PC-3 (cell line): ENCODE data around the gene NOP53. TPM values are rescaled to one million over a fixed set of nuclear protein-coding genes. Genes with fewer than 3 reads are reported as not detected.
"Not testable (repeated sequence)": the region's sequence is repeated elsewhere in the genome, so short reads cannot be mapped to it uniquely, and the experiment has no call there.

Experiments
- ATAC-seq: fragments of 200-7000 bp; cut with Tn5 transposase; 2 replicates; pipeline ENCODE4 v1.9.1; 2020; ENCODE audit warnings: mild to moderate bottlenecking, moderate library complexity
- BruUV-seq: library from RNA; stranded (reverse); fragments of 400-500 nt; replicated peaks from 2 replicates; lab custom pipeline; 2021; lab: Mats Ljungman, UMichigan
- CTCF ChIA-PET: fragments of 300-600 bp; sonication (Branson Sonifier 250); formaldehyde crosslinking; loops from one replicate; lab custom pipeline; 2022; ENCODE audit warnings: antibody characterized with exemption; lab: Charles Lee
- POLR2A ChIA-PET: fragments of 300-600 bp; sonication (Branson Sonifier 250); formaldehyde crosslinking; loops from one replicate; lab custom pipeline; 2022; ENCODE audit warnings: antibody characterized with exemption; ENCODE audit not compliant: unreplicated experiment; lab: Charles Lee
- DNase-seq: peaks from one replicate; pipeline ENCODE4 v3.0.0-alpha.2; 2015
- H2AFZ ChIP-seq: fragments of 300-600 bp; sonication (generic); 2 replicates; pipeline ENCODE4 v1.6.0; 2016; ENCODE audit warnings: antibody characterized with exemption, low read length
- H3F3A ChIP-seq: fragments of 300-600 bp; sonication (generic); one replicate; pipeline ENCODE4 v1.6.0; 2017; ENCODE audit warnings: antibody characterized with exemption, low read length, control low read depth, mild to moderate bottlenecking; ENCODE audit not compliant: unreplicated experiment
- H3K27ac ChIP-seq: fragments of 300-600 bp; sonication (generic); 2 replicates; pipeline ENCODE4 v1.5.1; 2016; ENCODE audit warnings: mild to moderate bottlenecking, low read length
- H3K27me3 ChIP-seq: fragments of 300-600 bp; sonication (generic); 2 replicates; pipeline ENCODE4 v1.6.1; 2016; ENCODE audit warnings: low read length, mixed read lengths
- H3K36me3 ChIP-seq: fragments of 300-600 bp; sonication (generic); 2 replicates; pipeline ENCODE4 v1.6.1; 2016; ENCODE audit warnings: low read depth, mixed run types, low read length, mixed read lengths
- H3K4me1 ChIP-seq: fragments of 300-600 bp; sonication (generic); 2 replicates; pipeline ENCODE4 v1.5.1; 2016; ENCODE audit warnings: low read length; ENCODE audit not compliant: insufficient read depth
- H3K4me2 ChIP-seq: fragments of 300-600 bp; sonication (generic); 2 replicates; pipeline ENCODE4 v1.6.0; 2016; ENCODE audit warnings: low read length
- H3K4me3 ChIP-seq: fragments of 300-600 bp; sonication (generic); 2 replicates; pipeline ENCODE4 v1.5.1; 2016; ENCODE audit warnings: mild to moderate bottlenecking, low read length, mixed read lengths
- H3K79me2 ChIP-seq: fragments of 300-600 bp; sonication (generic); 2 replicates; pipeline ENCODE4 v1.6.1; 2017; ENCODE audit warnings: low read length, mixed read lengths
- H3K9ac ChIP-seq: fragments of 300-600 bp; sonication (generic); 2 replicates; pipeline ENCODE4 v1.6.0; 2016; ENCODE audit warnings: mild to moderate bottlenecking, low read length
- H3K9me2 ChIP-seq: fragments of 300-600 bp; sonication (generic); replicated peaks from 2 replicates; pipeline ENCODE4 v1.6.1; 2016; ENCODE audit warnings: mixed run types, low read length, mixed read lengths
- H3K9me3 ChIP-seq: fragments of 300-600 bp; sonication (generic); 2 replicates; pipeline ENCODE4 v1.6.1; 2016; ENCODE audit warnings: low read length, mixed read lengths
- H4K20me1 ChIP-seq: fragments of 300-600 bp; sonication (generic); 2 replicates; pipeline ENCODE4 v1.6.1; 2016; ENCODE audit warnings: low read length, mixed read lengths
- EZH2 ChIP-seq: fragments of 300-600 bp; sonication (generic); IDR thresholded peaks from one replicate; pipeline ENCODE4 v1.6.1; 2017; ENCODE audit warnings: antibody characterized with exemption, mild to moderate bottlenecking, low read length; ENCODE audit not compliant: unreplicated experiment
- EZH2phosphoT487 ChIP-seq: fragments of 300-600 bp; sonication (generic); IDR thresholded peaks from 2 replicates; pipeline ENCODE4 v1.6.1; 2018; ENCODE audit warnings: mild to moderate bottlenecking, antibody characterized with exemption, low read length, borderline replicate concordance
- intact Hi-C: fragments of 100-400 bp; cut with micrococcal nuclease; formaldehyde crosslinking; loops from 2 replicates; pipeline ENCODE4 v1.9.0; 2023
- total RNA-seq: library from RNA; depleted of rRNA; stranded (reverse); fragments of >200 nt; gene quantifications from 2 replicates; pipeline ENCODE4 v1.2.3, GENCODE V29; 2014
- TF ChIP-seq, protein P1 (sequence below): fragments of 300-600 bp; sonication (generic); conservative IDR thresholded peaks from 2 replicates; pipeline ENCODE4 v1.5.1; 2017; ENCODE audit warnings: antibody characterized with exemption, low read depth, mild to moderate bottlenecking, low read length

The NOP53 gene
- total RNA-seq, 1 experiment from 2014 or later = 61.5 TPM

DNA sequence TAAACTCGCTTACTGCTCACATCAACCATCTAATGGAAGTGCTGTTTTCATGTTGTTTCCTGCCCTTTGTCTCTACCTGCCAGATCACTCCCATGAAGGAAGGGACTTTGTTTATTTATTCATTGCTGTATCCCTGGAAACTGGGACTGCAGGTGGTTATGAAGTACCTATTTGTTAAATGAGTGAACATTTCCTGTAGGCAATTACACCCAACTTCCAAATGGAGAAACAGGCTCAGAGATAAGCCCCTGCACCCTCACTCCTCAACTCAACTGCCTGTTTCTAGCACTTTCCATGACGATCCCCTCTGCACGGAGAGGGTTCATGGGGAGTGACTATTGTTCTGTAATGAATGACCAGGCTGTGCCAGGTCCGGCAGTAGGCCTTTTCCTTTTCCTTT, 31.2 kb downstream of the NOP53 start:
- no peak overlapping the region for H3K9ac ChIP-seq
- no peak for TF ChIP-seq EZH2
- TF ChIP-seq EZH2phosphoT487 = no peak
- TF ChIP-seq, protein P1, sequence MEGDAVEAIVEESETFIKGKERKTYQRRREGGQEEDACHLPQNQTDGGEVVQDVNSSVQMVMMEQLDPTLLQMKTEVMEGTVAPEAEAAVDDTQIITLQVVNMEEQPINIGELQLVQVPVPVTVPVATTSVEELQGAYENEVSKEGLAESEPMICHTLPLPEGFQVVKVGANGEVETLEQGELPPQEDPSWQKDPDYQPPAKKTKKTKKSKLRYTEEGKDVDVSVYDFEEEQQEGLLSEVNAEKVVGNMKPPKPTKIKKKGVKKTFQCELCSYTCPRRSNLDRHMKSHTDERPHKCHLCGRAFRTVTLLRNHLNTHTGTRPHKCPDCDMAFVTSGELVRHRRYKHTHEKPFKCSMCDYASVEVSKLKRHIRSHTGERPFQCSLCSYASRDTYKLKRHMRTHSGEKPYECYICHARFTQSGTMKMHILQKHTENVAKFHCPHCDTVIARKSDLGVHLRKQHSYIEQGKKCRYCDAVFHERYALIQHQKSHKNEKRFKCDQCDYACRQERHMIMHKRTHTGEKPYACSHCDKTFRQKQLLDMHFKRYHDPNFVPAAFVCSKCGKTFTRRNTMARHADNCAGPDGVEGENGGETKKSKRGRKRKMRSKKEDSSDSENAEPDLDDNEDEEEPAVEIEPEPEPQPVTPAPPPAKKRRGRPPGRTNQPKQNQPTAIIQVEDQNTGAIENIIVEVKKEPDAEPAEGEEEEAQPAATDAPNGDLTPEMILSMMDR = no peak
- peak overlapping the region; percentile 11; the same call in 1 of the 2 replicates for H3K27ac ChIP-seq
- ChIA-PET CTCF (no interaction called here), POLR2A (no interaction called here)
- peaks cover 8% of the 10 kb centered on the region for H3K4me1 ChIP-seq
- H3F3A ChIP-seq = no peaks in the 10 kb centered on the region
- peaks cover 5% of the 10 kb centered on the region; the same call in 1 of the 2 replicates for H3K36me3 ChIP-seq
- intact Hi-C loops = no loop called here
- DNase-seq (peak; percentile 60), ATAC-seq (peak; percentile 21)
- no TSS peak for BruUV-seq
- no peak overlapping the region for H3K4me3 ChIP-seq
- peaks cover 25% of the 10 kb centered on the region for H3K79me2 ChIP-seq
- 0 out of 2 replicates have a peak overlapping the region, but pooled peaks have one; percentile 0 for H3K4me2 ChIP-seq
- no peaks in the 10 kb centered on the region for H3K9me3 ChIP-seq
- H4K20me1 ChIP-seq = no peaks in the 10 kb centered on the region
- H3K27me3 ChIP-seq = no peaks in the 10 kb centered on the region
- no peak overlapping the region for H2AFZ ChIP-seq
- no peaks in the 10 kb centered on the region for H3K9me2 ChIP-seq

DNA sequence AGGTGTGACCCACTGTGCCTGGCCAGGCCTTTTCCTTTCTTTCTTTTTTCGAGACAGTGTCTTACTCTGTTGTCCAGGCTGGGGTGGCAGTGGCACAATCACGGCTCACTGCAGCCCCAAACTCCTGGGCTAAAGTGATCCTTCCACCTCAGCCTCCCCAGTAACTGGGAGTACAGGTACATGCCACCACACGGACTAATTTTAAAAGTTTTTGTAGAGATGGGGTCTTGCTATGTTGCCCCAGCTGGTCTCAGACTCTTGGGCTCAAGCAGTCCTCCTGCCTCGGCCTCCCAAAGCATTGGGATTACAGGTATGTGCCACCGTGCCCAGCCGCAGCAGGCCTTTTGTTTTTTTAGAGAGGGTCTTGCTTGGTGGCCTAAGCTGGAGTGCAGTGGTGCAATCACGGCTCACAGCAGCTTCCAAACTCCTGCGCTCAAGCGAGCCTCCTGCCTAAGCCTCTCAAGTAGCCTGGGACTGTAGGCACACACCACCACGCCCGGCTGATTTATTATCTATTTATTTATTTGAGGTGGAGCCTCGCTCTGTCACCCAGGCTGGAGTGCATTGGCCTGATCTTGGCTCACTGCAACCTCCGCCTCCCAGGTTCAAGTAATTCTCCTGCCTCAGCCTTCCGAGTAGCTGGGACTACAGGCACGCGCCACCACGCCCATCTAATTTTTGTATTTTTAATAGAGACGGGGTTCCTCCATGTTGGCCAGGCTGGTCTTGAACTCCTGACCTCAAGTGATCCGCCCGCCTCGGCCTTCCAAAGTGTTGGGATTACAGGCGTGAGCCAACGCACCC, 32.1 kb downstream of the NOP53 start:
- POLR2A ChIA-PET, CTCF ChIA-PET, H3K9me3 ChIP-seq, intact Hi-C loops, H3K9me2 ChIP-seq, H3F3A ChIP-seq, H3K4me1 ChIP-seq, DNase-seq, H3K27me3 ChIP-seq, ATAC-seq, H3K27ac ChIP-seq, H4K20me1 ChIP-seq, H3K36me3 ChIP-seq: not testable (repeated sequence)
- H3K9ac ChIP-seq = peak overlapping the region; percentile 97
- TSS peak; percentile 91 for BruUV-seq
- H3K79me2 ChIP-seq = peaks cover 25% of the 10 kb centered on the region
- peak overlapping the region; percentile 97 for H3K4me3 ChIP-seq
- peak overlapping the region; percentile 98; the same call in 1 of the 2 replicates for H2AFZ ChIP-seq
- peak overlapping the region; percentile 97 for H3K4me2 ChIP-seq

DNA sequence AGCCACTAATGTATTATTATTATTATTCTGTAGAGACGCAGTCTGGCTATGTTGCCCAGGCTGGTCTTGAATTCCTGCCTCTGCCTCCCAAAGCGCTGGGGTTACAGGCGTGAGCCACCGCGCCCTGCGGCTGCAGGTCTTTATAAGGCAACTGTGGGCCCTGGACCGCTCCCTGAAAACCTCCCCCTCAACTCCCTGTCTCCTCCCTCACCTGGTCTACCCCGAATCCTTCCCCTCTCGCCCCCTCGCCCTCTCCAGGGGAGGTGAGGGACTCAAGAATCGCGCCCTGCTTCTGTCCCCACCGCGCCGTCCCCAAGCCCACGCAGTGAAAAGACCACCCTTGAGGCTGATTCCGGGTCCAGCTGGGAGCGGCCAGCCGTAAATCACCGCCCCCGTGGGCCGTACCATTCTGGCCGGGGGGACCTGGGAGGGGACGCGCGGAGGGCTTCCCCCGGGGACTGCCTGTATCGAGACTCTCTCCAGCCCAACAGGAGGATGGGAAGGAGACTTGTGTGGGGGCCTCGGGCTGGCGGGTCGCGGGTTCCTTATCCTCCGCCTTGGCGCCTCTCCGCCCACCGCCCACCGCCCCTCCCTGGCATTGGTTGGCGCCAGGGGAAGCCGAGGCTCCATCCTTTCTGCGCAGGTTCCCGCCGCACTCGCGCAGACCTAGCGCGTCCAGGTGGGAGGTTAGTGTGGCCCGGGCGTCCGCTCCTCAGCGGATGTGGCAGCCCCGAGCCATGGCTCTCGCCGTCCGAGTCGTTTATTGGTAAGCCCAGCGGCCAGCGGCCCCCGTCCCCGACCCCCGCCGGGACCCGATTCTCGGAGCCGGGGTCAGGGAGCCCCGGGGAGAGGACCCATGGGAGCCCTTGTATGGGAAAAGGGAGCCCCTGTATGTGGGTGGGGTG, 33.0 kb downstream of the NOP53 start, which contains the start of gene SELENOW:
SELENOW (plus strand) TSS at position 655 of the 905 bp plus-strand sequence; CDS start at position 738, 83 bp downstream.
- H3F3A ChIP-seq = no peaks in the 10 kb centered on the region
- TF ChIP-seq EZH2phosphoT487 (no peak), EZH2 (no peak)
- TF ChIP-seq, protein P1 = no peak
- H3K27ac ChIP-seq = peak within 1 kb of the TSS; percentile 88
- H2AFZ ChIP-seq = peak within 1 kb of the TSS; percentile 98
- H4K20me1 ChIP-seq = no peaks in the 10 kb centered on the region
- peak within 1 kb of the TSS; percentile 97 for H3K9ac ChIP-seq
- peaks cover 25% of the 10 kb centered on the region for H3K79me2 ChIP-seq
- POLR2A ChIA-PET = interaction anchor here (0.6 kb wide), 1 partner anchor 19 kb away, joined by 3 read pairs; no protein-coding TSS in a partner anchor
- intact Hi-C loops = no loop called here
- peak within 1 kb of the TSS; percentile 97 for H3K4me2 ChIP-seq
- H3K9me3 ChIP-seq = no peaks in the 10 kb centered on the region
- no peaks in the 10 kb centered on the region for H3K27me3 ChIP-seq
- peaks cover 8% of the 10 kb centered on the region for H3K36me3 ChIP-seq
- CTCF ChIA-PET = no interaction called here
- BruUV-seq = no TSS peak
- peaks cover 8% of the 10 kb centered on the region for H3K4me1 ChIP-seq
- H3K4me3 ChIP-seq = peak within 1 kb of the TSS; percentile 97
- DNase-seq = peak; percentile 67
- ATAC-seq = peak; percentile 88
- H3K9me2 ChIP-seq = no peaks in the 10 kb centered on the region
